DMS79 (cell line): ENCODE measurements around the gene SPATA12.

Source experiments
- DNase-seq: peaks from one replicate; lab custom pipeline; 2025; lab: John Stamatoyannopoulos, UW

The SPATA12 gene

GRCh38 chr3:57116501-57116900 is 56.0 kb downstream of the SPATA12 start:
- no peak for DNase-seq

GRCh38 chr3:57118254-57118653 is 57.8 kb downstream of the SPATA12 start:
- DNase-seq: no peak

- DNase-seq: no peak
These were observed 59.6 kb downstream of the SPATA12 start for GRCh38 chr3:57120040-57120439.

GRCh38 chr3:57120451-57121174 is 60.1 kb downstream of the SPATA12 start:
- DNase-seq: no peak
